T-cell (primary cell): ENCODE data around the gene FAM228B. TPM values are rescaled to one million over a fixed set of nuclear protein-coding genes. Genes with fewer than 3 reads are reported as not detected.
"Not testable (repeated sequence)": the region's sequence is repeated elsewhere in the genome, so short reads cannot be mapped to it uniquely, and the experiment has no call there.

Experiments used
- ATAC-seq, 4 experiments: fragments of 200-7000 bp in 3 of 4; fragments of 150-1000 bp in 1 of 4; cut with Tn5 transposase; replicated peaks in 1 of 4; 1 replicate in 3 of 4; 2 replicates in 1 of 4; pipeline ENCODE4 v1.10.0; 2021; ENCODE audit warnings: moderate library complexity in 3 of 4, mild to moderate bottlenecking in 2 of 4, moderate number of reproducible peaks in 1 of 4
- CTCF ChIA-PET, 2 donors: fragments of 300-600 bp; sonication (Branson Sonifier 250); formaldehyde crosslinking; loops; one replicate each; lab custom pipeline; 2022; ENCODE audit warnings: antibody characterized with exemption in 2 of 2; lab: Charles Lee
- POLR2A ChIA-PET, 2 donors: fragments of 300-600 bp; sonication (Branson Sonifier 250); formaldehyde crosslinking; loops; one replicate each; lab custom pipeline; 2022; ENCODE audit warnings: antibody characterized with exemption in 2 of 2; lab: Charles Lee
- DNase-seq, 35 experiments: peaks; one replicate each; pipeline versions ENCODE4 v3.0.0 to v3.0.0-alpha.2; 2013 to 2023
- H3K27ac ChIP-seq: one replicate; pipeline ENCODE4 v1.5.1; 2013; ENCODE audit warnings: low read length
- H3K27me3 ChIP-seq, 2 experiments: replicated peaks in 1 of 2; 1 replicate in 1 of 2; 2 replicates in 1 of 2; pipeline versions ENCODE4 v1.6.1 to v1.7.0; 2013; ENCODE audit warnings: low read length in 1 of 2, mixed read lengths in 1 of 2; ENCODE audit not compliant: control insufficient read depth in 2 of 2, insufficient read depth in 2 of 2; ENCODE audit errors: extremely low read depth in 1 of 2
- H3K36me3 ChIP-seq, 2 donors: 1 replicate in 1 of 2; 2 replicates in 1 of 2; pipeline versions ENCODE4 v1.6.1 to v1.7.0; 2013; ENCODE audit warnings: low read length in 1 of 2; ENCODE audit not compliant: control insufficient read depth in 2 of 2, insufficient read depth in 1 of 2; ENCODE audit errors: extremely low read depth in 1 of 2
- H3K4me1 ChIP-seq, 2 experiments: 1 replicate in 1 of 2; 2 replicates in 1 of 2; pipeline versions ENCODE4 v1.6.1 to v1.7.0; 2013; ENCODE audit warnings: low read length in 2 of 2, mixed read lengths in 1 of 2; ENCODE audit not compliant: insufficient read depth in 2 of 2, control insufficient read depth in 1 of 2; ENCODE audit errors: extremely low read depth in 1 of 2
- H3K4me3 ChIP-seq, 2 donors: 1 replicate in 1 of 2; 2 replicates in 1 of 2; pipeline versions ENCODE4 v1.5.1 to v1.7.0; 2013; ENCODE audit warnings: mild to moderate bottlenecking in 2 of 2, low read length in 1 of 2, moderate library complexity in 1 of 2; ENCODE audit not compliant: control insufficient read depth in 1 of 2; ENCODE audit errors: extremely low read depth in 1 of 2
- H3K9me3 ChIP-seq: 2 replicates; pipeline ENCODE4 v1.7.0; 2013
- H3K27ac Mint-ChIP-seq, 2 donors: one replicate each; pipeline ENCODE4 v1.8.0; 2020 to 2021; ENCODE audit warnings: mild to moderate bottlenecking in 2 of 2, mixed read lengths in 2 of 2
- H3K27me3 Mint-ChIP-seq, 2 donors: one replicate each; pipeline ENCODE4 v1.8.0; 2021 to 2022; ENCODE audit warnings: mixed read lengths in 2 of 2
- H3K36me3 Mint-ChIP-seq: one replicate; pipeline ENCODE4 v1.8.0; 2021; ENCODE audit warnings: mixed read lengths
- H3K4me1 Mint-ChIP-seq, 3 donors: one replicate each; pipeline ENCODE4 v1.8.0; 2020 to 2022; ENCODE audit warnings: mixed read lengths in 3 of 3, mild to moderate bottlenecking in 1 of 3
- H3K4me3 Mint-ChIP-seq, 3 donors: one replicate each; pipeline ENCODE4 v1.8.0; 2020 to 2022; ENCODE audit warnings: mild to moderate bottlenecking in 3 of 3, mixed read lengths in 3 of 3, moderate library complexity in 3 of 3
- H3K9me3 Mint-ChIP-seq, 3 donors: one replicate each; pipeline ENCODE4 v1.8.0; 2020 to 2022; ENCODE audit warnings: mixed read lengths in 3 of 3
- WGBS: methylation state at CpG from one replicate; pipeline ENCODE4 v1.1.5; 2013; ENCODE audit warnings: missing lambda C conversion rate; ENCODE audit not compliant: insufficient coverage; 5-methylcytosine and 5-hydroxymethylcytosine counted together
- total RNA-seq, 35 experiments: library from RNA in 6 of 35; stranded (reverse) in 6 of 35; fragments of 120-200 nt in 1 of 35; gene quantifications; one replicate each; pipeline versions ENCODE4 v1.2.1 to v1.2.4 and lab custom pipeline; 2013 to 2026

The FAM228B gene
- total RNA-seq, 5 donors from 2014 or later (not counting 1 experiment from before 2014, with no cell fraction given): 16.4 to 24.7 (median 18.5) TPM

DNA sequence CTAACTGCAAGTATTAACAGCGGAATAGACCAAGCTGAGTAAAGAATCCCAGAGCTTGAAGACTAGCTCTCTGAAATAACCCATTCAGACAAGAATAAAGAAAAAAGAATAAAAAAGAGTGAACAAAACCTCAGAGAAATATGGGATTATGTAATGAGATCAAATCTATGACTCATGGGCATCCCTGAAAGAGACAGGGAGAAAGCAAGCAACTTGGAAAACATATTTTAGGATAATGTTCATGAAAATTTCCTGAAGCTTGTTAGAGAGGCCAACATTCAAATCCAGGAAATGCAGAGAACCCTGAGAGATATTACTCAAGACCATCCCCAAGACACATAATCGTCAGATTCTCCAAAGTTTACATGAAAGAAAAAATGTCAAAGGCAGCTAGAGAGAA is 17.5 kb upstream of the FAM228B start:
- Mint-ChIP-seq H3K4me1 (no peaks in the 10 kb centered on the region), H3K27me3 (no peaks in the 10 kb centered on the region), H3K9me3 (peaks cover 12 to 33% (median 13%) of the 10 kb centered on the region in 3 donors), H3K36me3 (peaks cover 38% of the 10 kb centered on the region), H3K27ac (no peak overlapping the region), H3K4me3 (no peak overlapping the region)
- peaks cover 0 to 4% of the 10 kb centered on the region in 2 donors for H3K36me3 ChIP-seq
- H3K9me3 ChIP-seq: peaks cover 3% of the 10 kb centered on the region
- no peak overlapping the region for H3K4me3 ChIP-seq
- H3K27ac ChIP-seq: no peak overlapping the region
- no peaks in the 10 kb centered on the region for H3K4me1 ChIP-seq
- POLR2A ChIA-PET: no interaction called here
- no peak for DNase-seq
- H3K27me3 ChIP-seq: no peaks in the 10 kb centered on the region
- no CpG with 5 or more reads among the region's 2 CpGs for WGBS
- CTCF ChIA-PET: interaction anchor here (0.6 kb wide), 2 partner anchors 24 to 142 kb away, joined by 3 to 7 read pairs; no protein-coding TSS in a partner anchor
- no peak for ATAC-seq

DNA sequence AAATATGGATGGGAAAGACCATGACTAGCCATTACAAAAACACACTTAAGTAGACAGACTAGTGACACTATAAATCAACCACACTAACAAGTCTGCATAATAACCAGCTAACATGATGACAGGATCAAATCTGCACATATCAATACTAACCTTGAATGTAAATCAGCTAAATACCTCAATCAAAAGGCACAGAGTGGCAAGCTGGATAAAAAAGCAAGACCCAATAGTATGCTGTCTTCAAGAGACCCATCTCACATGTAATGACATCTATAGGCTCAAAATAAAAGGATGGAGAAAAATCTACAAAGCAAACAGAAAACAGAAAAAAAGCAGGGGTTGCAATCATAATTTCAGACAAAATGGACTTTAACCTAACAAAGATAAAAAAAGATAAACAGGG is 16.5 kb upstream of the FAM228B start:
- no peak for ATAC-seq
- H3K27me3 Mint-ChIP-seq: no peaks in the 10 kb centered on the region
- DNase-seq: no peak
- H3K36me3 ChIP-seq: peaks cover 0 to 4% of the 10 kb centered on the region in 2 donors
- no peak overlapping the region for H3K4me3 Mint-ChIP-seq
- peaks cover 12 to 33% (median 13%) of the 10 kb centered on the region in 3 donors for H3K9me3 Mint-ChIP-seq
- no peaks in the 10 kb centered on the region for H3K4me1 Mint-ChIP-seq
- H3K27ac ChIP-seq: no peak overlapping the region
- H3K27ac Mint-ChIP-seq: no peak overlapping the region
- H3K36me3 Mint-ChIP-seq: peaks cover 34% of the 10 kb centered on the region
- CTCF ChIA-PET: no interaction called here
- H3K9me3 ChIP-seq: peaks cover 3% of the 10 kb centered on the region
- H3K4me1 ChIP-seq: no peaks in the 10 kb centered on the region
- no peak overlapping the region for H3K4me3 ChIP-seq
- POLR2A ChIA-PET: interaction anchor here in 1 of 2 donors (0.6 kb wide), 1 partner anchor 8 kb away, joined by 4 read pairs; no protein-coding TSS in a partner anchor
- no peaks in the 10 kb centered on the region for H3K27me3 ChIP-seq

DNA sequence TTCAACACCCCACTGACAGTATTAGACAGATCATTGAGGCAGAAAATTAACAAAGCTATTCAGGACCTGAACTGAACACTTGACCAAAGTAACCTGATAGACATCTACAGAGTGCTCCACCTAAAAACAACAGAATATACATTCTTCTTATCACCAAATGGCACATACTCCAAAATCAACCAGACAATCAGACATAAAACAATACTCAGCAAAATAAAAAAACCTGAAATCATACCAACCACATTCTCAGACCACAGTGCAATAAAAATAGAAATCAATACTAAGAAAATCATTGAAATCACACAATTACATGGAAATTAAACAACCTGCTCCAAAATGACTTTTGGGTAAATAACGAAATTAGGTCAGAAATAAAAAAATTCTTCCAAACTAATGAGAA is 15.9 kb upstream of the FAM228B start:
- CTCF ChIA-PET: no interaction called here
- H3K9me3 ChIP-seq: peaks cover 3% of the 10 kb centered on the region

GRCh38 chr2:24109431-24109830 is 13.8 kb upstream of the FAM228B start:
- WGBS: no CpG with 5 or more reads among the region's 1 CpG
- ChIA-PET POLR2A (interaction anchor here in 1 of 2 donors (0.6 kb wide), 1 partner anchor 265 kb away, joined by 4 read pairs; no protein-coding TSS in a partner anchor), CTCF (interaction anchor here in 1 of 2 donors (0.6 kb wide), 1 partner anchor 178 kb away, joined by 3 read pairs; no protein-coding TSS in a partner anchor)
- not testable (repeated sequence) for H3K4me1 Mint-ChIP-seq, H3K27ac ChIP-seq, H3K27ac Mint-ChIP-seq, H3K4me1 ChIP-seq, H3K27me3 Mint-ChIP-seq, ATAC-seq, H3K4me3 ChIP-seq, H3K4me3 Mint-ChIP-seq, H3K36me3 ChIP-seq, DNase-seq, H3K9me3 ChIP-seq, H3K27me3 ChIP-seq
- H3K9me3 Mint-ChIP-seq: peaks cover 12 to 33% (median 13%) of the 10 kb centered on the region in 3 donors
- H3K36me3 Mint-ChIP-seq: peaks cover 24% of the 10 kb centered on the region

More for the DNA sequence above, 15.9 kb upstream of the FAM228B start:
- POLR2A ChIA-PET: no interaction called here
- Mint-ChIP-seq H3K27me3 (no peaks in the 10 kb centered on the region), H3K9me3 (peaks cover 12 to 33% (median 13%) of the 10 kb centered on the region in 3 donors), H3K36me3 (peaks cover 29% of the 10 kb centered on the region), H3K27ac (no peak overlapping the region), H3K4me3 (no peak overlapping the region), H3K4me1 (no peaks in the 10 kb centered on the region)
- no peaks in the 10 kb centered on the region for H3K27me3 ChIP-seq
- no peak overlapping the region for H3K4me3 ChIP-seq
- H3K27ac ChIP-seq: no peak overlapping the region
- H3K36me3 ChIP-seq: peaks cover 0 to 4% of the 10 kb centered on the region in 2 donors
- ATAC-seq (no peak), DNase-seq (no peak)
- H3K4me1 ChIP-seq: no peaks in the 10 kb centered on the region
- WGBS: no CpG with 5 or more reads among the region's 1 CpG

GRCh38 chr2:24110660-24111303 is 12.5 kb upstream of the FAM228B start:
- Histone ChIP-seq H3K36me3 (no peaks in the 10 kb centered on the region), H3K27ac (no peak overlapping the region), H3K4me1 (no peaks in the 10 kb centered on the region), H3K27me3 (no peaks in the 10 kb centered on the region), H3K4me3 (no peak overlapping the region), H3K9me3 (peaks cover 3% of the 10 kb centered on the region)
- no peak for DNase-seq
- Mint-ChIP-seq H3K27ac (no peak overlapping the region), H3K9me3 (peaks cover 8 to 27% (median 12%) of the 10 kb centered on the region in 3 donors), H3K27me3 (no peaks in the 10 kb centered on the region), H3K4me1 (no peaks in the 10 kb centered on the region), H3K4me3 (no peak overlapping the region), H3K36me3 (peaks cover 19% of the 10 kb centered on the region)
- 50% methylated on average over 1 of the region's 7 CpGs for WGBS
- POLR2A ChIA-PET: no interaction called here
- CTCF ChIA-PET: interaction anchor here in 1 of 2 donors (0.6 kb wide), 1 partner anchor 19 kb away, joined by 4 read pairs; no protein-coding TSS in a partner anchor
- no peak for ATAC-seq

- WGBS: no CpG with 5 or more reads among the region's 2 CpGs
- Histone ChIP-seq H3K9me3 (peaks cover 3% of the 10 kb centered on the region), H3K4me3 (no peak overlapping the region), H3K4me1 (no peaks in the 10 kb centered on the region), H3K27ac (no peak overlapping the region), H3K27me3 (no peaks in the 10 kb centered on the region), H3K36me3 (no peaks in the 10 kb centered on the region)
- Mint-ChIP-seq H3K36me3 (peaks cover 17% of the 10 kb centered on the region), H3K27ac (no peak overlapping the region), H3K27me3 (no peaks in the 10 kb centered on the region), H3K4me3 (no peak overlapping the region), H3K9me3 (peaks cover 8 to 24% (median 9%) of the 10 kb centered on the region in 3 donors), H3K4me1 (no peaks in the 10 kb centered on the region)
- ChIA-PET CTCF (no interaction called here), POLR2A (interaction anchor here (0.5 to 0.6 kb wide), 2 partner anchors 129 to 414 kb away, joined by 3 to 7 read pairs; no protein-coding TSS in a partner anchor)
- DNase-seq (no peak), ATAC-seq (no peak)
These were observed 11.8 kb upstream of the FAM228B start for GRCh38 chr2:24111407-24111901.
